Placental pericyte (primary cell): ENCODE data around the gene AMY1C. TPM values are rescaled to one million over a fixed set of nuclear protein-coding genes. Genes with fewer than 3 reads are reported as not detected.

Source experiments
- total RNA-seq: library from RNA; depleted of rRNA; stranded (reverse); fragments of >200 nt; gene quantifications from 2 replicates; pipeline ENCODE4 v1.2.3, GENCODE V29; 2012

AMY1C gene
- not detected in 2 replicates for total RNA-seq

GRCh38 chr1:103749598-103749997 is at the start of gene AMY1C:
Gene AMY1C, plus strand, starts transcription at chr1:103749898. Its CDS starts 572 bp downstream, at chr1:103750470.

Other genes starting within 250 kb of the AMY1C start
- 9.4 and 10.5 TPM in 2 replicates for gene RNPC3, start 224.2 kb upstream of the AMY1C start, total RNA-seq
- gene AMY2B, start 178.3 kb upstream of the AMY1C start, total RNA-seq: 0.66 and 1.9 TPM in 2 replicates
- not detected in 2 replicates for gene AMY2A, start 132.5 kb upstream of the AMY1C start, total RNA-seq
- gene AMY1A, start 94.1 kb upstream of the AMY1C start, total RNA-seq: not detected in 2 replicates
- not detected in 2 replicates for gene AMY1B, start 53.7 kb upstream of the AMY1C start, total RNA-seq